K562 (cell line): Measurements from ENCODE around the gene EPHB1. TPM values are rescaled to one million over a fixed set of nuclear protein-coding genes. Genes with fewer than 3 reads are reported as not detected.

Experiments used
- FOXP4 ChIP-seq: sonication (generic); formaldehyde crosslinking; IDR thresholded peaks from 2 replicates; pipeline ENCODE4 v1.8.0; 2022; ENCODE audit warnings: mild to moderate bottlenecking, missing genetic modification reagents, borderline replicate concordance
- MBD1 ChIP-seq: fragments of 250-450 bp; sonication (Bioruptor Pico); IDR thresholded peaks from 2 replicates; pipeline ENCODE4 v1.8.0; 2022; ENCODE audit warnings: inconsistent platforms
- RBM17 ChIP-seq: fragments of 200-400 bp; formaldehyde crosslinking; IDR thresholded peaks from 2 replicates; pipeline ENCODE4 v1.6.1; 2017; ENCODE audit warnings: low read depth, mild to moderate bottlenecking, low read length, borderline replicate concordance
- SIRT6 ChIP-seq: IDR thresholded peaks from one replicate; pipeline ENCODE4 v1.6.1; 2012; ENCODE audit warnings: low read depth, mild to moderate bottlenecking, control low read depth, inconsistent platforms, low read length, moderate library complexity
- ZNF398 ChIP-seq: fragments of 250-450 bp; sonication (Bioruptor Pico); IDR thresholded peaks from 2 replicates; pipeline ENCODE4 v1.8.0; 2021; ENCODE audit warnings: moderate library complexity, mild to moderate bottlenecking, inconsistent platforms
- polyA plus RNA-seq, 8 experiments: library from polyadenylated mRNA; depleted of rRNA in 4 of 8; stranded (reverse) in 5 of 8; unstranded in 3 of 8; fragments of >200 nt; fragmentation: Nextera tagmentation in 2 of 8; fragmentation: Illumina TruSeq in 1 of 8; extraction: Ambion mirVana in 2 of 8; extraction: Trizol in 1 of 8; gene quantifications; 2 replicates each; pipeline versions ENCODE4 v1.2.1 to v1.2.3, GENCODE V29; 2011 to 2014; ENCODE audit warnings: inconsistent platforms in 1 of 8, missing spikeins in 1 of 8
- total RNA-seq, 7 experiments: library from RNA; depleted of rRNA in 6 of 7; stranded (reverse); fragments of >200 nt in 6 of 7; fragmentation: Illumina TruSeq in 2 of 7; extraction: Trizol in 2 of 7; gene quantifications; 2 replicates each; pipeline versions ENCODE4 v1.2.1 to v1.2.3, GENCODE V29; 2011 to 2021; ENCODE audit warnings: low replicate concordance in 1 of 7
- TF ChIP-seq, protein P1 (sequence below): fragments of 450-650 bp; IDR thresholded peaks from 2 replicates; pipeline ENCODE4 v1.7.0; 2016; ENCODE audit warnings: borderline replicate concordance

The EPHB1 gene
- total and polyA plus RNA-seq, 9 of the 15 experiments (the other 6 are each of a cell fraction or from before 2014, with no cell fraction given), result 0.29 TPM; not detected in 8

- TF ChIP-seq MBD1 (CRISPR knock-in tag), result no peak
- no peak for TF ChIP-seq SIRT6
- no peak for TF ChIP-seq FOXP4
- TF ChIP-seq RBM17, result no peak
- TF ChIP-seq, protein P1, sequence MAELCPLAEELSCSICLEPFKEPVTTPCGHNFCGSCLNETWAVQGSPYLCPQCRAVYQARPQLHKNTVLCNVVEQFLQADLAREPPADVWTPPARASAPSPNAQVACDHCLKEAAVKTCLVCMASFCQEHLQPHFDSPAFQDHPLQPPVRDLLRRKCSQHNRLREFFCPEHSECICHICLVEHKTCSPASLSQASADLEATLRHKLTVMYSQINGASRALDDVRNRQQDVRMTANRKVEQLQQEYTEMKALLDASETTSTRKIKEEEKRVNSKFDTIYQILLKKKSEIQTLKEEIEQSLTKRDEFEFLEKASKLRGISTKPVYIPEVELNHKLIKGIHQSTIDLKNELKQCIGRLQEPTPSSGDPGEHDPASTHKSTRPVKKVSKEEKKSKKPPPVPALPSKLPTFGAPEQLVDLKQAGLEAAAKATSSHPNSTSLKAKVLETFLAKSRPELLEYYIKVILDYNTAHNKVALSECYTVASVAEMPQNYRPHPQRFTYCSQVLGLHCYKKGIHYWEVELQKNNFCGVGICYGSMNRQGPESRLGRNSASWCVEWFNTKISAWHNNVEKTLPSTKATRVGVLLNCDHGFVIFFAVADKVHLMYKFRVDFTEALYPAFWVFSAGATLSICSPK, result no peak
- no peak for TF ChIP-seq ZNF398 (CRISPR knock-in tag)
These were observed 290.8 kb downstream of the EPHB1 start (continued) for GRCh38 chr3:135085652-135086436.
